HG03354 (cell line): Measurements from ENCODE around the gene SLC44A3.
"Not testable (repeated sequence)": the region's sequence is repeated elsewhere in the genome, so short reads cannot be mapped to it uniquely, and the experiment has no call there.

ENCODE experiments used
- ATAC-seq: cut with Tn5 transposase; IDR thresholded peaks from one replicate; pipeline ENCODE4 v1.9.1; 2021; ENCODE audit warnings: mild to moderate bottlenecking; ENCODE audit not compliant: unreplicated experiment, poor library complexity, severe bottlenecking

Gene SLC44A3

GRCh38 chr1:94926126-94926914 lies 106.2 kb downstream of the SLC44A3 start:
- ATAC-seq = peak; percentile 27

GRCh38 chr1:94926915-94927404 lies 106.8 kb downstream of the SLC44A3 start, which contains the start of gene CNN3:
Gene CNN3 (minus strand): TSS chr1:94927110. CDS start chr1:94926894, 216 bp downstream.
- peak; percentile 86 for ATAC-seq

DNA sequence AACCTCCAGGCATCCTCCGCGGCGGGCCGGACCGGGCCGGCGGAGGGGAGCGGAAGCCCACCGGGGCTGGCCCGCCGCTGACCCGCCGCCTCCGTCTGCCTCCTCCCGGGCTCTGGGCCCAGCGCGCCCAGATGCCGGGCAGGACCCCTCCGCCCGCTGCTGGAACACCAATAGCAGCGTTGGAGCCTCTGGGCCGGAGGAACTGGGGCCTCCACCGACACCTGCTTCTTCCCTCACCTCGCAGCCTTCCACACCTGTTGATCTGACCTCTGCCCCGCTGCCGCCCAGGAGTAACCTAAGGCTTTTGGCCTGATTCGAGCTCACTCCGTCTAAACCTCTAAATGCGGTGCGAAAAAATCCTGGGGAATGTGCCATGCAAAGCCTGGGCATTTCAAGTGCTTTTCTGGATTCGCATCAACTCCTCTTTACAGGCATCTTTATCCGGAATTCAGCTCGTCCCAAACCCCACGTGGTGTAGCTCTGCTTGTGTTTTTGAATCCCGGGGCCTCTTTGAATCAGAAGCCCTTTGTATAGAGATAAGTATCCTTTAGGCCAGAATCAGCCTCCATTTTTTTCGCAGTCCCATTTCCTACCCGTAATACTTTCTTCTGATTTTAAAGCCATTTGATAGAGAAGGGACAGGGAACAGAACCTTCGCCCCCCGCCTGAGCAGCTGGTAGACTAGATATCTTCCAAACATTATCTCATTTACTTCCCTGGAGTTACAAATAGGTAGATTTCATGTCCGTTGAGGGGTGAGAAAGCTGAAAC lies 107.4 kb downstream of the SLC44A3 start:
- ATAC-seq = peak; percentile 24

DNA sequence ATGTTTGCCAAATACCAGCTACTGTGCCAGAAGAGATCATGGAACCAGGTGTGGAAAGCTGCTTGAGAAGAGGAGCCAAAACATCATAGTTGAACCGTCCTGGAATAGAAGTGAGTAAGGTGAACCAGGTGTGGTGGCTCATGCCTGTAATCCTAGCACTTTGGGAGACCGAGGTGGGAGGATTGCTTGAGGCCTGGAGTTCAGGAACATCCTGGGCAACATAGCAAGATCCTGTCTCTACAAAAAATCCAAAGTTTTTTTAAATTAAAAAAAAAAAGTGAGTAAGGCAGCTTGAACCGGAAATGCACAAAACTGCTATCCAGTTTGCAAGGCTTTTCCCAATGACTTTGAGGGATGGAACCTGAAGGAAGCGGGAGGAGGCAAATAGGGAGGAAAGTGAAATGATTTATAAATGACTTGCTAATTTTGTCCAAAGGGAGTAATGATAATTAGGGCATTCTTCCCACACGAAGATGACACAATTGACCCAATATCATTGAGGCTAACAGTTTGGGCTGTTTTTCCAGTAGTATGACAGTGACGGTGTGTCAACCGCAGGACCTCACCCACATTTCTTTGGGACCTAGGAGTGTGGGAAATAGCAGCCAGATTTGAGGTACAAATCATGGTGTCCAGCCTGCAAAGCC lies 108.3 kb downstream of the SLC44A3 start:
- no peak for ATAC-seq

- no peak for ATAC-seq
Measured at GRCh38 chr1:94929351-94930217, 109.4 kb downstream of the SLC44A3 start.

- no peak for ATAC-seq
Measured at GRCh38 chr1:94931254-94931841, 111.2 kb downstream of the SLC44A3 start.

- no peak for ATAC-seq
Measured at GRCh38 chr1:94934551-94934950, 114.4 kb downstream of the SLC44A3 start.

DNA sequence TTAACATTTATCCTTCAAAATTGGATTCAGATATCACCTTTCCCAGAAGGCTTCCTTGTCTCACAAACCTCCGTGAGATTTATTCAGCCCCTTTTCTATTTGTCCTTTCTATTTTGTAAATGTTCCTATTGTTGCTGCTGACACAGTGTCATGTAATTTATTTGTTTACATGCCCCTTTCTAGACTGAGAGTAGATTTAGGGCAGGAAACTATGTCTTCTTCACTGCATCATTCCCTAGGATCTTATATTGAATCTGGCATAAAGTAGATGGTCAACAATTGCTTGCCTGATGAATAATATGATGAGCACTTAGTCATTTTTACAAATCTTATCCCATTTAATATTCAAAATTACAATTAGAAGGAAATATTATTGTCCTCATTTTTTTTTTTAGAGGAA lies 114.9 kb downstream of the SLC44A3 start:
- no peak for ATAC-seq

DNA sequence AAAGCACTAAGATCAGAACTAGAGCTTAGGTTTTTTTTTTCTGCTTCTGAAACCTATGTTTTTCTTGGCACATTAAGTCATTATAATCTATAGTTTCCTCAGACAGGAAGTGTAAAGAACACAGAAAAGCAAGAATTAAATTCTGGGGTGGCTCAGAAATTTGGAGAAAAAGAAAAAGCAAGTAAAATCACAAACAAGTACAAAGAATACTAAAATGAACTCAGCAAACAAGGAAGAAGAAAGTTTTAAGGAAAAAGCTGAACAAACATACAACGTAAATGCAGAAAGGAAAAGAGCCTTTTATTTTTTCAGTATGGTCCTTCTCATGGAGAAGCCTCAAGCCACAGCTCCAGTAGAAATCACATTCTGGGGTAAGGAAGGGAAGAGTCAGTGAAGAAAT lies 115.3 kb downstream of the SLC44A3 start:
- no peak for ATAC-seq

GRCh38 chr1:94936861-94937620 lies 116.9 kb downstream of the SLC44A3 start:
- ATAC-seq = no peak

GRCh38 chr1:94937820-94938219 lies 117.7 kb downstream of the SLC44A3 start:
- no peak for ATAC-seq

DNA sequence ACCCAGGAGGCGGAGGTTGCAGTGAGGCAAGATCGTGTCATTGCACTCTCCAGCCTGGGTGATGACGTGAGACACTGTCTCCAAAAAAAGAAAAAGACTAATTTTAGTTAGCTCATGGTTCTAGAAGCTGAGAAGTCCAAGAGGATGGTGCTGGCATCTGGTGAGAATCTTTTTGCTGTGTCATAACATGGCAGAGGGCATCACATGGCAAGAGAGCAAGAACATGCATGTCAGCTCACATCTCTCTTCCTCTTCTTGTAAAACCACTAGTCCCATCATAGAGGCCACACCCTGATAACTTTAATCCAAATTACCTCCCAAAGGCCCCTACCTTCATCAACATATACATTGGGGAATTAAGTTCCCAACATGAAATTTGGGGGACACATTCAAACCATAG lies 120.6 kb downstream of the SLC44A3 start:
- no peak for ATAC-seq

DNA sequence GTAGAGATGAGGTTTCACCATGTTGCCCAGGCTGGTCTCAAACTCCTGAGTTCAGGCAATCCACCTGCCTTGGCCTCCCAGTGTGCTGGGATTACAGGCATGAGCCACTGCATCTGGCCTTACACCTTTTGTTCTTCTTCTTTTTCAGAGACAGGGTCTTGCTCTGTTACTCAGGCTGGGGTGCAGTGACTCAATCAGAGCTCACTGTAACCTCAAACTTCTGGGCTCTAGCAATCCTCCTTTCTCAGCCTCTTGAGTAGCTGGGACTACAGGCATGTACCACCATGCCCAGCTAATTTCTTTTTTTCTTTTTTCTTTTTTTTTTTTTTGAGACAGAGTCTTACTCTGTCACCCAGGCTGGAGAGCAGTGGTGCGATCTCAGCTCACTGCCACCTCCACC lies 121.3 kb downstream of the SLC44A3 start:
- ATAC-seq = not testable (repeated sequence)

- ATAC-seq = peak; percentile 69
Measured at GRCh38 chr1:94942171-94943128, 122.3 kb downstream of the SLC44A3 start.
